C4-2B (cell line): ENCODE data around the gene CTIF.

Source experiments
- H3K27ac ChIP-seq: fragments of 450-650 bp; 2 replicates; pipeline ENCODE4 v1.5.1; 2017
- CTCF ChIP-seq: fragments of 450-650 bp; conservative IDR thresholded peaks from 2 replicates; pipeline ENCODE4 v1.5.1; 2017; ENCODE audit warnings: mild to moderate bottlenecking
- ZFX ChIP-seq: fragments of 450-650 bp; IDR thresholded peaks from 2 replicates; pipeline ENCODE4 v1.6.1; 2017

The CTIF gene

GRCh38 chr18:48571639-48572384, 33.0 kb downstream of the CTIF start:
- H3K27ac ChIP-seq = no peak overlapping the region
- TF ChIP-seq CTCF = no peak
- TF ChIP-seq ZFX = no peak

- no peak overlapping the region for H3K27ac ChIP-seq
- TF ChIP-seq ZFX (no peak), CTCF (no peak)
Observed at GRCh38 chr18:48572402-48573126, 33.7 kb downstream of the CTIF start.

GRCh38 chr18:48573632-48574283, 34.9 kb downstream of the CTIF start:
- TF ChIP-seq ZFX (no peak), CTCF (no peak)
- no peak overlapping the region for H3K27ac ChIP-seq

GRCh38 chr18:48574667-48575300, 36.0 kb downstream of the CTIF start:
- TF ChIP-seq CTCF (no peak), ZFX (no peak)
- H3K27ac ChIP-seq = no peak overlapping the region

- H3K27ac ChIP-seq = no peak overlapping the region
- TF ChIP-seq CTCF (no peak), ZFX (no peak)
Observed at GRCh38 chr18:48575301-48575657, 36.4 kb downstream of the CTIF start.

GRCh38 chr18:48575658-48576456, 37.0 kb downstream of the CTIF start:
- no peak overlapping the region for H3K27ac ChIP-seq
- no peak for TF ChIP-seq CTCF
